Tibial nerve (tissue), 4 donors: Measurements from ENCODE around the gene GSK3B. TPM values are rescaled to one million over a fixed set of nuclear protein-coding genes. Genes with fewer than 3 reads are reported as not detected.

Experiments used
- DNase-seq, 2 donors: peaks; one replicate each; pipeline ENCODE4 v3.0.0-alpha.2; 2019; ENCODE audit warnings: low spot score in 2 of 2
- H3K27ac ChIP-seq, 4 donors: fragments of 200-600 bp; sonication (generic) in 3 of 4; one replicate each; pipeline ENCODE4 v1.5.1; 2017 to 2019; ENCODE audit warnings: mild to moderate bottlenecking in 1 of 4
- H3K27me3 ChIP-seq, 2 donors: fragments of 200-600 bp; sonication (generic) in 1 of 2; one replicate each; pipeline versions ENCODE4 v1.5.1 to v1.6.0; 2017 to 2019
- H3K36me3 ChIP-seq, 3 donors: fragments of 200-600 bp; sonication (generic); one replicate each; pipeline ENCODE4 v1.5.1; 2018 to 2019
- H3K4me1 ChIP-seq, 4 donors: fragments of 200-600 bp; sonication (generic) in 3 of 4; one replicate each; pipeline ENCODE4 v1.5.1; 2017 to 2019
- H3K4me3 ChIP-seq, 4 donors: fragments of 200-600 bp; sonication (generic) in 3 of 4; one replicate each; pipeline ENCODE4 v1.5.1; 2017 to 2019; ENCODE audit warnings: mild to moderate bottlenecking in 1 of 4, moderate library complexity in 1 of 4
- H3K9me3 ChIP-seq, 4 donors: fragments of 200-600 bp; sonication (generic) in 3 of 4; one replicate each; pipeline ENCODE4 v1.5.1; 2017 to 2019
- EP300 ChIP-seq, 2 donors: sonication (generic); formaldehyde crosslinking; IDR thresholded peaks; one replicate each; pipeline ENCODE4 v1.6.1; 2017; ENCODE audit warnings: antibody characterized with exemption in 2 of 2, mild to moderate bottlenecking in 1 of 2
- POLR2A ChIP-seq, 2 donors: fragments of 450-650 bp; IDR thresholded peaks; one replicate each; pipeline ENCODE4 v1.6.1; 2017; ENCODE audit warnings: antibody characterized with exemption in 2 of 2, mild to moderate bottlenecking in 2 of 2, moderate library complexity in 2 of 2
- WGBS, 2 donors: methylation state at CpG; one replicate each; pipeline ENCODE4 v1.1.5; 2018; 5-methylcytosine and 5-hydroxymethylcytosine counted together
- total RNA-seq, 4 donors: library from RNA; depleted of rRNA; stranded (reverse); fragments of >200 nt; gene quantifications; one replicate each; pipeline ENCODE4 v1.1.0, GENCODE V29; 2016
- TF ChIP-seq, protein P1 (sequence below), 5 experiments: fragments of 200-600 bp in 3 of 5; fragments of 450-650 bp in 2 of 5; sonication (generic) in 3 of 5; IDR thresholded peaks; one replicate each; pipeline ENCODE4 v1.5.1; 2016 to 2019; ENCODE audit warnings: antibody characterized with exemption in 5 of 5, mild to moderate bottlenecking in 3 of 5, moderate library complexity in 2 of 5

Gene GSK3B
- total RNA-seq, 4 donors from 2014 or later, result 22.6 to 39.3 (median 28.5) TPM

DNA sequence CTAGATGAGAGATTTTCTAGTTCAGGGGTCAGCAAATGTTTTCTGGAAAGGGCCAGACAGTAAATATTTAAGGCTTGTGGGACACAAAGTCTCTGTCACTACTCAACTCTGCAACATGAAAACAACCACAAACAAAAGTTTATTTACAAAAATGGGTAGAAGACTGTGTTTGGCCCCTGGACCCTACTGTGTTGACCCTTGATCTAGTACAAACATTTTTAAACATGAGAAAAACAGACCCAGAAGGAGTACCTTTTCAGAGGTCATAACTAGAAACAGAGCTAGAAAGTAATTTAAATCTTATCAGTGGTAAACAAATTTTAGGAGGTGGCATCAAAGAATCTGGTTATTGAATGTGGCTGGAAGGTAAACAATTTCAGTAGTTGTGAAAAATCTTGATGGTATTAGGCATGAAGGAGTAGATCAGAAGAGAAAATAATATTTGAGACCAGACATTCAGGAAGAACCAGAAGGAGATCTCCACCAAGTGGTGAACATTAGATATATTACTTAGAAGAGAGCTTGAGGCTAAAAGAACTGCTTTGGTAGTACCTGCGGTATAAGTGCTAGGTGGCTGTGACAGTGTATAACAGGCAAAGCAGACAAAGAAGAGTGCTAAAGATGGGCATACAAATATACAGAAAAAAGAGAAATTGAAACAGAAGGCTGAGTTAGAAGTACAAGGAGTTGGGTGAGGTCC, 210.6 kb downstream of the GSK3B start:
- Histone ChIP-seq H3K27me3 (no peaks in the 10 kb centered on the region), H3K36me3 (peaks cover 0 to 27% (median 0%) of the 10 kb centered on the region in 3 donors), H3K27ac (no peak overlapping the region), H3K9me3 (peaks cover 0 to 10% (median 2%) of the 10 kb centered on the region in 4 donors), H3K4me1 (no peaks in the 10 kb centered on the region), H3K4me3 (no peak overlapping the region)
- TF ChIP-seq EP300 (IDR thresholded peaks at IDR 0.05) (no peak), POLR2A (IDR thresholded peaks at IDR 0.05) (no peak)
- TF ChIP-seq, protein P1, sequence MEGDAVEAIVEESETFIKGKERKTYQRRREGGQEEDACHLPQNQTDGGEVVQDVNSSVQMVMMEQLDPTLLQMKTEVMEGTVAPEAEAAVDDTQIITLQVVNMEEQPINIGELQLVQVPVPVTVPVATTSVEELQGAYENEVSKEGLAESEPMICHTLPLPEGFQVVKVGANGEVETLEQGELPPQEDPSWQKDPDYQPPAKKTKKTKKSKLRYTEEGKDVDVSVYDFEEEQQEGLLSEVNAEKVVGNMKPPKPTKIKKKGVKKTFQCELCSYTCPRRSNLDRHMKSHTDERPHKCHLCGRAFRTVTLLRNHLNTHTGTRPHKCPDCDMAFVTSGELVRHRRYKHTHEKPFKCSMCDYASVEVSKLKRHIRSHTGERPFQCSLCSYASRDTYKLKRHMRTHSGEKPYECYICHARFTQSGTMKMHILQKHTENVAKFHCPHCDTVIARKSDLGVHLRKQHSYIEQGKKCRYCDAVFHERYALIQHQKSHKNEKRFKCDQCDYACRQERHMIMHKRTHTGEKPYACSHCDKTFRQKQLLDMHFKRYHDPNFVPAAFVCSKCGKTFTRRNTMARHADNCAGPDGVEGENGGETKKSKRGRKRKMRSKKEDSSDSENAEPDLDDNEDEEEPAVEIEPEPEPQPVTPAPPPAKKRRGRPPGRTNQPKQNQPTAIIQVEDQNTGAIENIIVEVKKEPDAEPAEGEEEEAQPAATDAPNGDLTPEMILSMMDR (IDR thresholded peaks at IDR 0.05), result no peak
- WGBS, 2 donors, result 98 to 100% methylated on average over 1 of the region's 1 CpG
- DNase-seq, result no peak

DNA sequence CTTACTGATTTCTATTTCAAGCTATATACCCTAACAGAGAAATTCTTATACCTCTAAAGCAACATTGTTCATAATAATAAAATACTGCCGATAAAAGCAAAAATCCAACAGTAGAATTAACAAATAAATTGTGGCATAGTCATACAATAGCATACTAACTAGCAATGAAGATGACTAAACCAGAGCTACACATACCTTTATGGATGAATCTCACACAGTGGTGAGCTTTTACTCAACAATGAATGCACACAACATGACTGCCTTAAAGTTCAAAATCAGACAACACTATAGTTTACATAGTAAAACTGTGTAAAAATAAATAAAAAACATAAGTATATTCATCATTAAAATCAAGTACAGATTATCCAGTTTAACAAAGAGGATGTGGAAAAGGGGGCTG, 213.3 kb downstream of the GSK3B start:
- no peaks in the 10 kb centered on the region for H3K27me3 ChIP-seq
- TF ChIP-seq EP300 (IDR thresholded peaks at IDR 0.05) (no peak), POLR2A (IDR thresholded peaks at IDR 0.05) (no peak)
- TF ChIP-seq, protein P1 (IDR thresholded peaks at IDR 0.05), result no peak

DNA sequence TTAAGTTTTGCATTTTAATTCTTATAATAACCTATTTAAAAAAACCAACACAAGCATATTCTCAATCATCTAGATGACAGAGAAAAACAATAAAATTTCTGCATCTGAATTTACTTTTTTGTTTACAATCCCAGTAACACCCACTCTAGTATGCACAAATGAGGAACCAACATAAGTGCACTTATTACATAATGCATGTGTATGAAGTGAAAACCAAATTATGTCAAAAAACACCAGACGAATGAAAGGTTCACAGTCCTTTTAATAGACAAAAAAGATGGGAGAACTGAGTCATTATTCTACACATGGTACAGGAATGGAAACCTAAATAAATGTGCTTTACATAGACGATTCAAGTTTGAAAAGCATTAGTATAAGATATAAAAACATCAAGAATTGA, 220.6 kb downstream of the GSK3B start:
- Histone ChIP-seq H3K4me3 (no peak overlapping the region), H3K36me3 (no peaks in the 10 kb centered on the region), H3K4me1 (no peaks in the 10 kb centered on the region), H3K27ac (no peak overlapping the region), H3K9me3 (no peaks in the 10 kb centered on the region), H3K27me3 (no peaks in the 10 kb centered on the region)
- WGBS, 2 donors, result 57 to 63% methylated on average over 2 of the region's 2 CpGs
- DNase-seq, result no peak
- TF ChIP-seq POLR2A (IDR thresholded peaks at IDR 0.05) (no peak), EP300 (IDR thresholded peaks at IDR 0.05) (no peak)
- TF ChIP-seq, protein P1 (IDR thresholded peaks at IDR 0.05), result no peak

More for the DNA sequence above, 213.3 kb downstream of the GSK3B start:
- H3K27ac ChIP-seq, result no peak overlapping the region
- H3K4me3 ChIP-seq, result no peak overlapping the region
- no peak for DNase-seq
- WGBS, 2 donors, result 96 to 98% methylated on average over 1 of the region's 1 CpG
- no peaks in the 10 kb centered on the region for H3K4me1 ChIP-seq
- H3K9me3 ChIP-seq, result no peaks in the 10 kb centered on the region
- peaks cover 0 to 9% (median 0%) of the 10 kb centered on the region in 3 donors for H3K36me3 ChIP-seq

DNA sequence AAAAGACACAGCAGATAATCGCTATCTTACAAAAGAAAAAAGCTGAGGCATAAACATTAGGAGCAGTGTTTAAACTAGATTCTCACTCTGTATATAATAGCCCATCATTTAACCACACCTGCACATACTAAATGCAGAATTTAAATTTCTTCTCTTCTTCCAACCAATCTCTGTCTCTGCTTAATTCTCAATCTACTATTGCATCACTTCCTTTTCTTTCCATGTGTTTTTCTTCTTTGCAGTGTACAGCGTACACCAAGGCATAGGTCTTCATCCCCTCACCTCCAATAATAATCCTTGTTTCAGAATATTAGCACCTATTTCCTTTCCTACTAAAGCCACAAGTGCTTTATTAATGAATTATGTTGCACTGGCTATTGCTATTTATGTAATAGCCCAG, 221.5 kb downstream of the GSK3B start:
- H3K9me3 ChIP-seq, result no peaks in the 10 kb centered on the region
- H3K27me3 ChIP-seq, result no peaks in the 10 kb centered on the region
- no peaks in the 10 kb centered on the region for H3K36me3 ChIP-seq
- no peak overlapping the region for H3K27ac ChIP-seq
- 94 to 95% methylated on average over 2 of the region's 2 CpGs for WGBS, 2 donors
- no peak overlapping the region for H3K4me3 ChIP-seq
- no peak for DNase-seq
- TF ChIP-seq, protein P1 (IDR thresholded peaks at IDR 0.05), result no peak
- no peak for TF ChIP-seq EP300 (IDR thresholded peaks at IDR 0.05)
- H3K4me1 ChIP-seq, result no peaks in the 10 kb centered on the region

DNA sequence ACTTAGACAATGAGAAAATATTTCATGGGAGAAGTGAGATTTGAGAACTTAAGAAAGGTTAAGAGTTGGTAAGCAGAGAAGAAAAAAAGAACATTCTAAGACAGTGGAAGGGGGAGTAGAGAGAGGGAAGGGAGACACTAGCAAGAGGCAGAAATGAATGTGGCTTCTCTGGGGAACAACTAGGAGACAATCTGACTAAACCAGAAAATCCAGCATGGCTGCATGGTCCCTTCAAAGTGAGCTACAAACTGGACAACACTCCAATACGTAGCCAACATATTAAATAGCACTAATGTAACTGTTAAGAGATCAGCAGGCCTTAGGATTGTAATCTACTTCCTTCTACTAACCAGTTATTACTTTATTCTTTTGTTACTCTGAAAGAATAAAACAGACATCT, 222.7 kb downstream of the GSK3B start:
- H3K9me3 ChIP-seq, result no peaks in the 10 kb centered on the region
- no peak overlapping the region for H3K27ac ChIP-seq
- H3K4me3 ChIP-seq, result no peak overlapping the region
- WGBS, 2 donors, result 84 to 90% methylated on average over 1 of the region's 1 CpG
- TF ChIP-seq POLR2A (IDR thresholded peaks at IDR 0.05) (no peak), EP300 (IDR thresholded peaks at IDR 0.05) (no peak)
- TF ChIP-seq, protein P1 (IDR thresholded peaks at IDR 0.05), result no peak
- DNase-seq, result no peak
- H3K36me3 ChIP-seq, result no peaks in the 10 kb centered on the region
- H3K4me1 ChIP-seq, result no peaks in the 10 kb centered on the region
- no peaks in the 10 kb centered on the region for H3K27me3 ChIP-seq
